Astrocyte of the cerebellum (primary cell): Measurements from ENCODE around the gene PICK1.

Experiments
- DNase-seq: peaks from one replicate; pipeline ENCODE4 v3.0.0-alpha.2; 2011; ENCODE audit warnings: low read depth
- H3K4me3 ChIP-seq: 2 replicates; pipeline ENCODE4 v1.5.1; 2011; ENCODE audit warnings: mild to moderate bottlenecking, low read depth, low read length, moderate library complexity
- in situ Hi-C: cut with HindIII; loops from 2 replicates; pipeline ENCODE4 v1.10.0; 2017; ENCODE audit warnings: low sequenced_read_pairs
- TF ChIP-seq, protein P1 (sequence below): IDR thresholded peaks from 2 replicates; pipeline ENCODE4 v1.5.1; 2012; ENCODE audit warnings: low read length, low read depth, moderate library complexity, mild to moderate bottlenecking; ENCODE audit errors: missing control alignments

Gene PICK1

DNA sequence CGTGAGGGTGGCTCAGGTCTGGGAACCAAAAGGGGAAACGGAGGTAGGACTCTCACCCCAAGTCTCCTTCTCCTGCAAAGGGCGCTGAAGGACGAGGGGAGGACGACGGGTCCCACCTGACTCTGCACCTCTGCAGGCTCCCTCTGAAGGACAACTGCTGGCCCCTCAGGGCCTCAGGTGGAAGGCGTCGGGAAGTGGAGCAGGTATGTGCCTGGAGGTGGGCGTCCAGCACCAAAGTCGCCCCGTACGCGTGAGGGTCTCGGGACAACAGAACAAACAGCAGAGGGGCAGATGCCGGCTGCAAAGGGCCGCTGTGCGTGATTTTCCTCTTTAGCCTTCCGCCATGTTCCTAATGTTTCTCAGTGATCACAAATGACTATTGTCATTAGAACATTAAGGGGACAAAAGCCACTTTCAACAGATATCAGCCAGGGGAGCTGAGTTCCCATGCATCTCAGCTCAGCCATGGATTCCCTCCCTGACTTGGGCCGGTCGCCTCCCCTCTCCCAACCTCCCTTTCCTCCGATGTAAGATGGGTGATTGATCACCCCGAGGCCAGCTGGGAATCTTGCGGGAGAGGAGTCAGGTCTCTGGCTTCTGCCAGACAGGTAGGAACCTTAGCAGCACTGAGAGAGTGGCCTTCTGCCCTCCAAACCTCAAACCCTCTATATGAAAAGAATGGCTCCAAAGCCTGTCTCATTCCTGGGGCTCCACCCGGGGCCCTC is 25.9 kb downstream of the PICK1 start:
- H3K4me3 ChIP-seq, result no peak overlapping the region
- TF ChIP-seq, protein P1, sequence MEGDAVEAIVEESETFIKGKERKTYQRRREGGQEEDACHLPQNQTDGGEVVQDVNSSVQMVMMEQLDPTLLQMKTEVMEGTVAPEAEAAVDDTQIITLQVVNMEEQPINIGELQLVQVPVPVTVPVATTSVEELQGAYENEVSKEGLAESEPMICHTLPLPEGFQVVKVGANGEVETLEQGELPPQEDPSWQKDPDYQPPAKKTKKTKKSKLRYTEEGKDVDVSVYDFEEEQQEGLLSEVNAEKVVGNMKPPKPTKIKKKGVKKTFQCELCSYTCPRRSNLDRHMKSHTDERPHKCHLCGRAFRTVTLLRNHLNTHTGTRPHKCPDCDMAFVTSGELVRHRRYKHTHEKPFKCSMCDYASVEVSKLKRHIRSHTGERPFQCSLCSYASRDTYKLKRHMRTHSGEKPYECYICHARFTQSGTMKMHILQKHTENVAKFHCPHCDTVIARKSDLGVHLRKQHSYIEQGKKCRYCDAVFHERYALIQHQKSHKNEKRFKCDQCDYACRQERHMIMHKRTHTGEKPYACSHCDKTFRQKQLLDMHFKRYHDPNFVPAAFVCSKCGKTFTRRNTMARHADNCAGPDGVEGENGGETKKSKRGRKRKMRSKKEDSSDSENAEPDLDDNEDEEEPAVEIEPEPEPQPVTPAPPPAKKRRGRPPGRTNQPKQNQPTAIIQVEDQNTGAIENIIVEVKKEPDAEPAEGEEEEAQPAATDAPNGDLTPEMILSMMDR, result no peak
- DNase-seq, result no peak
- in situ Hi-C loops, result no loop called here

DNA sequence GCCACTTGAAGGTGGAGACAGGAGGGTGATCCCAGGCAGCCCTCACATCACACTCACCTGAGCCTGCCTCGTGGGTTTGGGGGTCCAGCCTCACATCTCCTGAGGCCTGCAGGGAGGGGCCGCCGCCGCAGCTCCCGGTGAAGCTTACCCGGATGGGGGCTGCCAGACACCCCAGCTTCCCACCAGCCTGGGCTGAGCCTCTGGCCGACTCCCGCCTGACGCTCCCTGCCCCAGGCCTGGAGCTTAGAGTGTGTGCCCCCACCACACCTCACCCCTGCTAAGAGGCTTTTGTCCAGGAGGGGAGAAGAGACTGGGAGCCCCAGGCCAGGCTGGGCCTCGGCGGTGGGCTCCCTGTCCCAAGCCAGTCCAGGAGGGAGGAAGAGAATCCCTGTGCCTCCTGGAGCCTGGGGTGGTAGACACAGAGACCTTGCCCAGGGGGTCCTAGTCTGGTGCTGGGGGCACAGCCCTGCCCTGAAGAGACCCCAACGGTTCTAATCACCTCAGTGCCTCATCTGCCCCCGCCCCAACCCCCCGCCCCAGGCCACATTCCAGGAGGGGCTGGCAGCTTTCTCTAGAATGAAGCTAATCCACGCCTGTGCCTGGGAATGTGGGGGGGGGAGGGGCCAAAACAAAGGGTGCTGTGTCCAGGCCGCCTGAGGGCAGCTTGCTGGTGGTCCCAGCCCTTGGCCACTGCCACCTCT is 26.9 kb downstream of the PICK1 start, which contains the start of gene SLC16A8:
SLC16A8 (minus strand) TSS at position 254 of the 701 bp plus-strand sequence. CDS start 1,311 bp downstream, outside the sequence.
- TF ChIP-seq, protein P1, result no peak
- H3K4me3 ChIP-seq, result no peak within 1 kb of the TSS
- DNase-seq, result no peak
- in situ Hi-C loops, result no loop called here

DNA sequence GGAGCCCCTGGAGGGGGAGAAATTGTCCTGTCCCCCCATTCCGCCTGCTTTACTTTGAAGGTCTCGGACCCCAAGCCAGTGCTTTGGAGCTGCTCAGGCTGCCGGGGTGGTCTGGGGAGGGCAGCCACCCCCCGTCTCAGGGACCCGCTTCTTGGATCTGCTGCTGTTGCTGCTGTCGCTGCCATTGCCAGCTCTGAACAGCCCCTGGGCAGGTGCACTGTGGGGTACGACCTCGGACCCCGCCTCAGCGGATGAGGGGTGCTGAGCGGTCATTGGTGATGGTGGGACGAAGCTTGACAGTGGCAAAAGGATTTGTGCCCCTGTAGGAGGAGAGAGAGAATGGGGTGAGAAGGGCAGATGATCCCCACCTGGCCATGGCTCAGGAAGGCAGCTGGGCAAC is 27.9 kb downstream of the PICK1 start:
- H3K4me3 ChIP-seq, result no peak overlapping the region
- TF ChIP-seq, protein P1, result no peak
- no peak for DNase-seq
- in situ Hi-C loops, result no loop called here

DNA sequence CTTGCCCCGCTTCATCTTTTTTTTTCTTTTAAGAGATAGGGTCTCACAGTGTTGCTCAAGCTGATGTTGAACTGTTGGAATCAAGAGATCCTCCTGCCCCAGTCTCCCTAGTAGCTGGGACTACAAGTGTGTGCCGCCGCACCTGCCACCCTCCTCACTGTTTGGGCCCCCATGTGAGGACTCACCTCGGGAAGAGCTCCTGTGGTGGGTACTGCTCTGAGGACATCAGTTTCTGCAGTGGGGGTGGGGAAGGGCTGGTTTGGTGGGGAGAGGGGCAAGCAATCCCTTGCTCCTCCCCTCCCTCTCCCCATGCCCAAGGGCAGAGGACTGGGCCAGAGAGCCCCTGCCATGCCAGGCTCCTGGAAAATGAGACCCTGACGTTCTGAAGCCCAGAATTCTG is 28.3 kb downstream of the PICK1 start:
- H3K4me3 ChIP-seq, result no peak overlapping the region
- in situ Hi-C loops, result no loop called here
- TF ChIP-seq, protein P1, result no peak
- DNase-seq, result no peak

DNA sequence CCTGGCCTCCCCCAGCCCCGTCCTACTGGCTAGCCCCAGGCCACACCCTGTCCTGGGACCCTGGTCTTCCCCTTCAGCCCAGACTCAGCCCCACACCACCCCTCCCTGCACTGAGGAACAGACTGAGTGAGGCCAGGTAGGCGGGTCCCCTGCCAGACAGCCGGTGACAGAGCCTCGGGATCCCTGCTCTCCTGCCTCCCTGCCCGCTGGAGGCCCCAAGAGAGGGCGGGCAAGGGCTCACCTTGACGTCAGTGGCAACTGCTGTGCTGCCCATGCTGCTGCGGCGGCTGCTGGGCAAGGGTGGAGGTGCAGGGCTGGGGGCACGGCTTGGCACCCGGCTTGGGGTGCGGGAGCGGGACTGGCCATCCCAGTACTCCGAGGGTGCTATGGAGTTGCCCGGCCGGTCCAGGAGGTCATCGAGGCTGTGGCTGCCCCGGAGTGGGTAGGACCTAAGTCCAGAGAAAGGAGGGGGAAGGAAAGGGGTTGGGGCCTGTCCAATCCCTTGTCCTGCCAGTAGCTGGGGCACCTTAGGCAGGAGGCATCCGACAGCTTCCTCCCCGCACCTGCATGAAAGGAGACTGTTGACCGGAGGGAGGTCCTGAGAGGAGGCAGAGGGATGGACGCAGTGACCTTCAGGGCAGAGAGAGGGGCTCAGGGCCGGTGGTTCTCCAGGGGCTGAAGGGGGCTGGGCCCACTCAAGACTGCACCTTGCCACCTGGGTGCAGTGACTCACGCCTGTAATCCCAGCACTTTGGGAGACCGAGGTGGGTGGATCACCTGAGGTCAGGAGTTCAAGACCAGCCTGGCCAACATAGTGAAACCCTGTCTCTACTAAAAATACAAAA is 29.0 kb downstream of the PICK1 start:
- no peak overlapping the region for H3K4me3 ChIP-seq
- in situ Hi-C loops, result no loop called here
- TF ChIP-seq, protein P1, result no peak
- DNase-seq, result no peak

DNA sequence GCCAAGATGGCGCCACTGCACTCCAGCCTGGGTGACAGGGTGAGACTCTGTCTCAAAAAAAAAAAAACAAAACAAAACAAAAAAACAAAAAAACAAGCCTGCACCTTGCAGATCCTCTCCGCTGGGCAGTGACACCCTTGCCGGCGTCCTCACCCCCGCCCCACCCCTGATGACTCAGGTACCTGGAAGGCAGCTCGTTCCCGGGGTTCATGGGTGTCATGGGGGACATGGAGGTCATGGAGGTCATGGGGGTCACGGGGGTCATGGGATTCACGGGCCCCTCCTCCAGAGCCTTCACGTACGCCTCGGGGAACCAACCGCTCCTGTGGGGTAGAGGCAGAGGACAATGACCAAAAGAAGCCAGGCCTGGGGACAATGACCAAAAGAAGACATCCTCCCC is 29.7 kb downstream of the PICK1 start:
- in situ Hi-C loops, result no loop called here
- TF ChIP-seq, protein P1, result no peak
- no peak for DNase-seq

More for the DNA sequence above, 29.7 kb downstream of the PICK1 start:
- H3K4me3 ChIP-seq, result no peak overlapping the region
